GM18502 (cell line): ENCODE results near the gene DPH3.

ENCODE experiments used
- ATAC-seq: cut with Tn5 transposase; IDR thresholded peaks from one replicate; pipeline ENCODE4 v1.9.1; 2021; ENCODE audit warnings: mild to moderate bottlenecking; ENCODE audit not compliant: unreplicated experiment, poor library complexity

The DPH3 gene

DNA sequence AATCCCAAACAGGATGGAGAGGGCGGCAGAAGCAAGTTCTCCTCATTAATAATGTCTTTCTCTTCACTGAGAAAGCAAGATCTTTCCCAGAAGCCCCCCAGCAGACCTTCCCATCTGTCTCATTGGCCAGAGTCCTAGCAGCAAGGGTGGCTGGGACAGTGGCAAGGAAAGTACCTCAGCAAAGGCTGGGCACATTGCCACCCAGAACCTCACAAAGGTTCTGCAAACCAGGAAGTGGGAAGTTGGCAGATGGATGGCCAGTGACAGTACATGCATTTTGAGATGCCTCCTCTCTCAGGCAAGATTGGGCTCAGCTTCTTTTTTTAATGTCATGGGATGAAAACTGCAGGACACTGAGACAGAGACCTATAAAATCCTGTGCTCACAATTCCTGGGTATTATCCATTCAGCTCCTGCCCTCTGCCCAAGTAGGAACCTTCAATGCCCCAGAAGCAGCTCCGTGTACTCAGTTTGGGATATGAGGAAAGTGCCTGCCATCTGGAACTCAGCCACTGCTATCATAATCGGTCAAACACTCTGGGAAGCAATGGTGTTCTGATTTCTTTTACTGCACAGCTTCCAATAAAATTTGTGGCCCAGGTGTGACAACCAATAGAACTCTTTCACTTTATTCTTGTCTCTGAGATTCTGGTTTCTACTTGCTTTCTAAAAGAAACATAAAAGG, 25.5 kb downstream of the DPH3 start:
- no peak for ATAC-seq

DNA sequence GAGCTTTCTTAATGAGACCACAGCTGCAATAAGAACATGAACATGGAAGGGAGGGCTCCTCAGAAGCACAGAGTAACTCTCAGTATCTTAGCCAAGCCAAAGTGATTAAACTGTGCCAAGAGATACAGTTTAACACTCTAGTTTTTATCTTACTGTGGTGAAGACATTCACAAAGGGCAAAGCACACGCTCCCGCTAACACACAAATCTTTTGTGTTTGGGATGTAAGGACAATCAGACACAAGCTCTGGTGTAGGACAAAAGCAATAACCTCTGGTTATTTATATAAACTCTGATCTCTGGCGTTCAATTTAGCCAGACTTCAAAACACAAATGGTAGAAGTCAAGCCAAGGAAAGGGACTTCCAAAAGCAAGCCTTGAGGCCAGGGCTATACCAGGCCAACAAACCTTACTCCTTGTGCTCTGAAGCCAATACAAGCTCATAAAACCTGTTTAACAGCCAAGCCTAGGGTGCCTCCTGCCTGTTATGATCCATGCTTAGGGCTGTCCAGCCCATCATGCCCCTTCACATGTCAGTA, 27.8 kb downstream of the DPH3 start:
- ATAC-seq, result no peak

DNA sequence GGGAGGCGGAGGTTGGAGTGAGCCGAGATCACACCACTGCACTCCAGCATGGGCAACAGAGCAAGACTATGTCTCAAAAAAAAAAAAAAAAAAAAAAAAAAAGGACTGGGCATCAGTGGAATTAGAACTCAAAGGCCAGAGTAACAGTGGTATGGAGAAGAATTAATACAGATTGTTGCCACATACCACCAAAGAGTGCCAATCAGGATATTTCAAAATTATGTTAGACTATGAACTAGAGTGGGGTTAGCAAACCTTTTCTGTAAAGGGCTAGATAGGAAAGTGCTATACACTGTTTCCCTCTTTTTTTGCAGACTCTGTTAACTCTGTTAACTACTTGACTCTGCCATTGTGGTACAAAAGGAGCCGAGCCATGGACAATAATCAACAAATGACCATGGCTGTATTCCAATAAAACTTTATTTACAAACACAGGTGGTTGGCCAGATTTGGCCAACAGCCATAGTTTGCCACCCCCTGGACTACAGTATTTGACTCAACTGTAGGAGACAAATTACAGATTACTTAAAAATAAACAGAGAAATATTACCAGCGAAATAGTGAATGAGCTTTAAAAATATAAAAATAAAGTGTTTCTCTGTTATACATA, 28.6 kb downstream of the DPH3 start:
- ATAC-seq, result no peak

DNA sequence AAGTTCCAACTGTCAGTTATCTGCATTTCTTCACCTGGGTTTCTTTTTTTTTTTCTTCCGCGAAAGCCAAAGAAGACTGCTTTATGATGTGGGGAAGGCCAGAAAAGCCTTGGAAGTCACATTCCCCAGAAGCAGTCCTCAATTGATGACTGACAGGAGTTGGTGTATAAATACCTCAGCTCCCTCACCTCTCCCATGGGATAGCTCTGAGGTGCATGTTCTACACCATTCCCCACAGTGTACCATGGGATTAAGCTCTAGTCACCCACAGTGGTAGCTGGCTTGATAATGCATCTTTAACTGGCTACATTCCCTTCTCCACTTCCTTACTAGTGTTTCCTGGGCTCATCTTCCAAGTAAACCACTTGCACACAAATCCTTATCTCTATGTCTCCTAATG, 30.5 kb downstream of the DPH3 start:
- ATAC-seq, result no peak

DNA sequence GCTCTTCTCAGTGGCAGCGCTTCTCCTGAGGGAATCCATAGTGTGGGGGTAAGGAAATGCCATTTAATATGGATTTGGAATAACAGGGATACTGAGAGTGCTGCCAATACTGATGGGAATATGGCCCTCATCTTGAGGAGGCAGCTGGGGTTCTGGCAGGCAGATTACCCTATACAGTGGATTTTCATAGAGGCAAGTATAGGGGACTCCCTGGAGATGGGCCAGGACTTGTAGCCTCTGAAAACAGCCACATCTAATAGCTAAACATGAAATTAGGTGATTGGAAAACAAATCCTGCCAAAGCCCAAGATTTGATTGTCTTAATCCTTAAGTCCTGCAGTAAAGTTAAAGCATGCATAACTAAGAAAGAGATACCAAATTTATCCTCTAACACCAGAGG, 30.9 kb downstream of the DPH3 start:
- ATAC-seq, result no peak

DNA sequence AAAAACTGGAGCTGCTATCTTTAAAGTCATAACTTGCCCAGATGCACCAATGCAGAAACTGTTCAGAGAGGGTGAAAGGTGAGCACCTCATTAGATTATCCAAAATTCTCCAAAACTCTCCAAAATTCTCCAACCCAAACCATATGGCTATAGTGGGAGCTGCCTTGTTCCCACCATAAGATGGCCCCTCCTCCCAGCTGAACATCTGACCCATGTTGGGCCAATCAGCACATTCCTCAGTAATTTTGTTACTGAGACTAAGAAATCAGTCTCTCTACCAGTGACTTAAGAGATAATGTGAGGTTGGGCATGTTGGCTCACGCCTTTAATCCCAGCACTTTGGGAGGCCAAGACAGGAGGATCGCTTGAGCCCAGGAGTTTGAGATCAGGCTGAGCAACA, 32.8 kb downstream of the DPH3 start:
- ATAC-seq, result no peak

DNA sequence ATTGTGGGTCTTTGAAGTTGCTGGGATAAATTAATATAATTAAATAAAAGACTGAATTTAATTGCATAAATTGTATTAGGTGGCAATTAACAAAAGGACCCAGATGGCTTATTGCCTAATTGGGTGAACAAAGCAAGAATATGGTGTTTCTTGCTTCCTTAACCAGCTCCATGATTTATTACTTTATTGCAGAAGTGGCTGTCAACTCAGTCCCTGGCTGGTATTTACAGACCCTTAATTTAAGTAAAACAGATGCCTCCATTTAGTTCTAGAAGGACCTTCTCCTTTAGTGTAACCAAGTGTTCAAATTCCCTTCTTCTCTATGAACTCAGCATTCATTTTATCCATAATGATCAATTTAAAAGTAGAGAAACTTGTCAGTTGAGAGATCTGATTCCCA, 35.1 kb downstream of the DPH3 start:
- no peak for ATAC-seq

DNA sequence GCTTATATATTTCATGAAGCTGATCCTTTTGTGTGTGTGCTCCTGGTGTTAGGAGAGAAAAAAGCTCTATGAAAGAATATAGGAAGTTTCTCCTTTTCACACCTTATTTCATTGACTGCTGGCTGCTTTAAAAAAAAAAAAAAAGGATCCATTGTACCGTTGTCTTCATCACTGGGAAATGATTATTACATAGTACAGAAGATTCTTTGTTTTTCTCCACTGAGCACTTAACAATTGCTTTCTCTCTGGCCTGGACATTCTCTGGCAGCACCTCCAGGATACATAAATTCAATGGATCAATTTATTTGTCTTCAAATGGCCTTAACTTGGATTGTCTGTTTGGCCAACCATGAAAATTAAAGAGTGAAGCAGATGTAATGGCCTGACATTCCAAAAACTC, 37.2 kb downstream of the DPH3 start:
- ATAC-seq, result no peak

DNA sequence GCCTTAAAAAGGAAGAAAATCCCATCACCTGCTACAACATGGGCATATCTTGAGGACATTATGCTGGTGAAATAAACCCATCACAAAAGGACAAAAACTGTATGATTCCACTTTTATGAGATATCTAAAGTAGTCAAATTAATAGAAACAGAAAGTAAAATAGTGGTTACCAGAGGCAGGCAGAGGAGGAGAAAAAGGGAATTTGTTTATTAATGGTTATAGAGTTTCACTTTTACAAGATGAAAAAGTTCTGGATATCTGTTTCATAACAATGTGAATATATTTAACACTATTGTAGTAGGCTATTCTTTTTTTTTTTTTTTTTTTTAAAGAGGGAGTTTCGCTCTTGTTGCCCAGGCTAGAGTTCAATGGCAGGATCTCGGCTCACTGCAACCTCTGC, 40.4 kb downstream of the DPH3 start:
- no peak for ATAC-seq

DNA sequence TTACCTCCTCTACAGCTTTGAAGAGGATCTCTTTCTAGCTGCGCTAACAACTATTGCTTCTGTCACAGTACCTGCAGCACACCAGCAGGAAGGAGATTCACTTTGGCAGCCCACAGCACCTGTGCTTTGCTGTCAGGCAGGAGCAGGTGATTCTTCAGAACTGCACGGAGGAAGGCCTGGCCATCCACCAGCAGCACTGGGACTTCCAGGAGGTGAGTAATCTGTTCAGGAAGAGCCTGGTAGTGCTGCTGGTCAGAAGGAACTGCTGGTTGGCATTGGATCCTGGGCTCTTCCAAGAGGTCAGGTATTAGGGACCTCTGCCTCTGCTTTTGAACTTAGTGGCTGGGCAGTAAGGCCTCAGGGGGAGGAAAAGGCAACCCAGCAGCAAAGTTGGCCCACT, 42.2 kb downstream of the DPH3 start:
- ATAC-seq, result no peak

DNA sequence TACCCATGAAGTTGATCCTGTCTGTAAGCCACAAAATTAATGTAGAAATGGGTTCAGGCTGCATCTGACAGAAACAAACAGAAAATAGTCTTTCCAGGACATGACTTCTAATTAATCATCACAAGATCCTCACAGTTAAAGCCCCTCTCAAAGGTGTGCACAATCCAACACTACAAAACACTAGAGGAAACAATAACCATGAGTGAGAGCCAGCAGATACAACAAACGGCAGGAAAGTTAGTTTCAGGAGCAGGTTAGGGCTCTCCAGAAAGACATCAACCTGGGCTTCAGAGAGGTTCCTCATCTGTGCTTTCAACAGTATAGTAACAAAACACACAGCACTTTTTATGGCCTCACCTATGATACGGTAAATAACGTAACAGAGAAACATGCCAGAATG, 42.8 kb downstream of the DPH3 start:
- no peak for ATAC-seq

DNA sequence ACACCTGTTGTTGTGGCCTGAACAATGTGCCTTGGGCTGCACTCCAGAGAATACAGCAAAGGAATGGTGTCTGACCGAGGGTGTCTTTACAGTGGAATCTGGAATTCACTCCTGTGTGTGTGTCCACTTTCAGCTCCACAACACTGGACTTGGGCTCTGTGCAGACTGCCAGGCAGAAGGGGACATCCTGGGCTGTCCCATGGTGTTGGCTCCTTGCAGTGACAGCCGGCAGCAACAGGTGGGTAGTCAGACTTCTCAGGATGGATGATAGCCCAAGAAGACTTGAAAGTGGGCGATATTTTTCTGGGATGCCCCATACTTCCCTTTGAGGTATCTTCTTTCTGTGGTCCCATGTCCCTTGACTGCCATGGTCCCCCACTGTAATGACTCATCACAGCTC, 45.0 kb downstream of the DPH3 start:
- no peak for ATAC-seq

DNA sequence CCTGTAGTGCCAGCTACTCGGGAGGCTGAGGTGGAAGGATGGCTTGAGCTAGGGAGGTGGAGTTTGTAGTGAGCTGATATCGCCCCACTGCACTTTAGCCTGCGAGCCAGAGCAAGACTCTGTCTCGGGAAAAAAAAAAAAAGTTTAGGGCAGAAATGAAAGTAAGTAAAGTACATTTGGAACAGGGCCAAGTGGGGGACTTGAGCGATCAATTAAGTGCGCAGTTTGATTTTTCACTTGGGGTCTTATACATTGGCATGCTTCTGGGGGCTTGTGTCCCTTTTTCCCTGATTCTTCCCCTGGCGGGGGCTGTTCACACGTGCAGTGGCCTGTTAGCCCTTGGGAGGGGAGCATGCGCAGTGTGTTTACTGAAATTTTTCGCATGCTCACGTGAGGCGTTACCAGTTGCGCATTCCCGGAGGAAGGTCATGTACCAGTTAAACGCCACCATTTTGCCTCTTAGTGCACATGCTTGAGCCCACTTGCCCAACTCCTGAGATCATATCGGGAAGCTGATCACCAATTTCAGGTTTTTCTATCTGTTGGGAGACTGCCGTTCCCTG, 48.3 kb downstream of the DPH3 start:
- no peak for ATAC-seq

DNA sequence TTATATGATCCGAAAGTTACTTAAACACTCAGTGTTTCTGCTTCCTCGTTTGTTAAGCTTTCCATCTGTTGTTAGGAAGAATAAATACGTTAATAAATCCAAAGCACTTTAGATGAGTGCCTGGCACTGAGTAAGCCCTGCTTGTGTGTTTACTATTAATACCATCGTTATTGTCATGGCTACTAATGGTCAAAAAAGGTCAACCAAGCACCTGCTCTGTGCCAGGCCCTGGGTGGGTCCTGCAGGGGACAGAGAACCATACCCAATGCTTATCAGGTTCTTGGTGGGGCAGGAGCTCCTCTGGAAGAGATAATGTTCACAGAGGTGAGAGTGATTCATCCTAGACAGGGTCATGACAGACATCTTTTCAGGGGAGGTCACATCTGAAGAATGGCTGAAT, 50.4 kb downstream of the DPH3 start:
- ATAC-seq, result no peak

DNA sequence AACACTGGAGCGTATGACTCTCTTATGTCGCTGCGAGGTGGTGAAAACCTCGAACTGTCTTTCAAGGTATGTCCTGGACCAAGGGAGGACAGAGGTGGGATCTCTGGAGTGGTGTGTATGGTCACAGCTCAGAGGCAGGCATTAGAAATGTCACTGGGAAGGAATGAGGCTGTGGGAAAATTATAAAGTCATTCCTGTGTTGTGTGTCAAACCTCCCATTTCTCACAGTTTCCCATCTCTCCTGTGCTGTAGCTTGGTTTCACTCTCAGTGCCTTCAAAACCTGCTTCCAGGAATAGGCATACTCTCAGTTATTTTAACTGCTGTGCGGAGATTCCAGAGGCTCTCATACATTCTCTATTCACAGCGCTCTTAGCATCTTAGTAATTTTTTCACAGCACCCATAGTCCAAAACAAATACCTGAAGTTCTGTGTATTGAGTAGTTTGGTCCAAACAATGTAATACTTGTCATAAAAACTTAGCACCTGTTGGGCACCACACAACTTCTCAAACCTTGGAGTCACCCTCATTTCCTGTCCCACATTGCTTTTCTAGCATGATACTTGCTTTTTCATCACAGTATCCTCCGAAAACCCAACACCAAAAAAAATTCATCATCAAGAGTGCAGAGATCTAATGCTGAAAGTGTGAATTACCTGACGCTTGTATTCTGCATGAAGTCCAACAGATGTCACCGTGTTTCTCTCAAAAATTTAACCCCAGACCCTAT, 53.4 kb downstream of the DPH3 start:
- no peak for ATAC-seq
